ENCODE data around the gene MAML3. TPM values are rescaled to one million over a fixed set of nuclear protein-coding genes. Genes with fewer than 3 reads are reported as not detected.

The MAML3 gene
- total and polyA plus RNA-seq, 12 donors: 1.1 to 4.6 (median 2.6) TPM

DNA sequence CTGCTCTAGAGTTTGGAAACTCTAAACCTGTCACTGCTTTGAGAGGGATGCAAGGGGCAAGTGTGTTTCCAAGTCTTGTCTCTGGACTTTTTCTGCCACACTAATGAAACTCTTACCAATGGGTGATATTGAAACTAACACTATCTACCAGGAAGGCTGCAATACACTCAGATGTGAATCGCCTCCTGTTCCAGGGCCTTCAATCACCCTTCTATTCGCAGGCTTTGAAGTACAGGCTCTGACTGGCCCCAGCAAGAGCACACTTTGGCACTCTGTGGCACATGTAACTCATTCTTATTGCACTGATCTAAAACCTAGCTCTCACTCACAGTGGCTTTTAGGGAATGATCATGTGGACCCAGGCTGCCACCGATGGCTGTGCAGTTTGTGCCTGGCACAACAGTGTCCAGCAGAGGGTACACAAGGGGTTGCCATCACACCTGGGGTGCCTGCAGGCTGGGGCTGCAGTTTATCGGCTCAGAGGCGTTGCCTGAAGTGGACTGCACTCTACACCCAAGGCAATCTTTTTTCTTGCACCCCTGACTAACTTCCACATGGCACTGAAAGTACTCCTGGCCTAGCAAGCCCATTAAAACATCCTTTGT, 277.5 kb downstream of the MAML3 start:
- H3K4me1 ChIP-seq: peaks cover 0 to 21% (median 6%) of the 10 kb centered on the region in 9 donors
- intact Hi-C loops (cut with DNase I): loop anchor here in 1 of 10 donors (10.0 kb wide), 1 partner anchor 122 kb away; no protein-coding TSS in a partner anchor
- peak overlapping the region in 1 of 10 donors; percentile 3 for H3K27ac ChIP-seq
- 50 to 71% methylated on average over 5 of the region's 5 CpGs for WGBS, 2 donors
- TF ChIP-seq, protein P1, sequence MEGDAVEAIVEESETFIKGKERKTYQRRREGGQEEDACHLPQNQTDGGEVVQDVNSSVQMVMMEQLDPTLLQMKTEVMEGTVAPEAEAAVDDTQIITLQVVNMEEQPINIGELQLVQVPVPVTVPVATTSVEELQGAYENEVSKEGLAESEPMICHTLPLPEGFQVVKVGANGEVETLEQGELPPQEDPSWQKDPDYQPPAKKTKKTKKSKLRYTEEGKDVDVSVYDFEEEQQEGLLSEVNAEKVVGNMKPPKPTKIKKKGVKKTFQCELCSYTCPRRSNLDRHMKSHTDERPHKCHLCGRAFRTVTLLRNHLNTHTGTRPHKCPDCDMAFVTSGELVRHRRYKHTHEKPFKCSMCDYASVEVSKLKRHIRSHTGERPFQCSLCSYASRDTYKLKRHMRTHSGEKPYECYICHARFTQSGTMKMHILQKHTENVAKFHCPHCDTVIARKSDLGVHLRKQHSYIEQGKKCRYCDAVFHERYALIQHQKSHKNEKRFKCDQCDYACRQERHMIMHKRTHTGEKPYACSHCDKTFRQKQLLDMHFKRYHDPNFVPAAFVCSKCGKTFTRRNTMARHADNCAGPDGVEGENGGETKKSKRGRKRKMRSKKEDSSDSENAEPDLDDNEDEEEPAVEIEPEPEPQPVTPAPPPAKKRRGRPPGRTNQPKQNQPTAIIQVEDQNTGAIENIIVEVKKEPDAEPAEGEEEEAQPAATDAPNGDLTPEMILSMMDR (IDR thresholded peaks at IDR 0.05): peak in 2 of 9 donors; percentile 41 to 43
- peak; percentile 33 to 82 (median 64) for ATAC-seq
- DNase-seq: no peak
- H3K9me3 ChIP-seq: peaks cover 0 to 6% (median 0%) of the 10 kb centered on the region in 11 donors
- no peak overlapping the region for H3K4me3 ChIP-seq
- no peaks in the 10 kb centered on the region for H3K36me3 ChIP-seq
- H3K27me3 ChIP-seq: no peaks in the 10 kb centered on the region

DNA sequence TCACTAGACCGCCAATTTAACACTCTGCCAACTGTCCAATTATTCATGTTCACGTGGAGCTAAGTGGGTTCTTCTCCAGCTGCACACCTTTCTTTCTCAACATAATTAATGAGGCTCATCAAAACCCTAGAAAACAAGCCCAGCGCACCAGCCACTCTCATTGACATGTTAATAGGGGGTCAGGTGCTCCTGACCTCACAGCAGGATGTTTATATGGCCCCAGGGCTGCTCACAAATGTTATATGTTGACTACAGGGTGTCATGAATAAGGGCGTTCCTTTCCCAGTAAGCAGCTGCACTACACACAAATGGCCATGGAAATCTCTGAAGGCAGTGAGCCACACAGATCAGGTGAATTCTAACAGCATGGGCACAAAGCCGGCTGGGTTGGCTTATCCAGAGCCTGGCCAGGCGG, 278.6 kb downstream of the MAML3 start:
- TF ChIP-seq, protein P1 (IDR thresholded peaks at IDR 0.05): no peak
- Histone ChIP-seq H3K36me3 (no peaks in the 10 kb centered on the region), H3K4me1 (peaks cover 0 to 22% (median 6%) of the 10 kb centered on the region in 9 donors), H3K9me3 (peaks cover 0 to 6% (median 0%) of the 10 kb centered on the region in 11 donors), H3K4me3 (no peak overlapping the region), H3K27ac (no peak overlapping the region), H3K27me3 (no peaks in the 10 kb centered on the region)
- intact Hi-C loops (cut with DNase I): loop anchor here in 1 of 10 donors (10.0 kb wide), 1 partner anchor 121 kb away; no protein-coding TSS in a partner anchor
- DNase-seq: no peak
- ATAC-seq: no peak
- 93 to 97% methylated on average over 6 of the region's 6 CpGs for WGBS, 2 donors

DNA sequence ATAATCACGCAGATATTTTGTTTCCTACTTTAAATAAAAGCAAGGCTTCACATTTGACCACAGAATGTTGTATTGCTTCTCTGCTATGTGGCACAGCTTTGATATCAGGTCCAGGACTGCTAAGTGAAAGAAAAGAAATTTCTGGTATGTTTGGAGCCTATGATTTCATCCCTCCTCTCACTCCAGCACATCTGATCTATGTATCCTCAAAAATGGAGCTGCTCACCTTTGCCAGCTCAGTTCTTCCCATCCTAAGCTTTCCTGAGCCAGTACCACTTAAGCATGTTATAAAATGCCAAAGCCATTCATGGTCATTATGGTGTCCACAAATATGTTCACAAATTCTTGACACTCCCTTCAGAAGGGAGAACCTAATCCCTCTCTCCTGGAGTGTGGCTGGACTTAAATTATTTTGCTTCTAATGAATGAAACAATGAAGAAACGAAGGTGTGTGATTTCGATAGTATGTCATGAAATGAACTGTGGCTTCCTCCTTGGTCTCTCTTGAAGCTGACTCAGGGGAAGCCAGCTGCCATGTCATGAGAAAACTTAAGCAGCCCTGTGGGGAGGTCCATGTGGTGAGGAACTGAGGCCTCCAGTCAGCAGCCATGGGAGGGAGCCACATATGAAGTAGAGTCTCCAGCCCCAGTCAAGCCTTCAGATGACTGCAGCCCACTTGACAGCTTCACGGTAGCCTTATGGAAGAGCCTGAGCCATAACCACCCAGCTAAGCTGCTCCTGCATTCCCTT, 280.7 kb downstream of the MAML3 start:
- TF ChIP-seq, protein P1 (IDR thresholded peaks at IDR 0.05): no peak
- 93 to 96% methylated on average over 4 of the region's 4 CpGs for WGBS, 2 donors
- H3K4me1 ChIP-seq: peaks cover 0 to 22% (median 6%) of the 10 kb centered on the region in 9 donors
- no peaks in the 10 kb centered on the region for H3K27me3 ChIP-seq
- intact Hi-C loops (cut with DNase I): loop anchor here in 1 of 10 donors (10.0 kb wide), 1 partner anchor 118 kb away; no protein-coding TSS in a partner anchor
- no peak overlapping the region for H3K27ac ChIP-seq
- DNase-seq (no peak), ATAC-seq (no peak)
- H3K36me3 ChIP-seq: no peaks in the 10 kb centered on the region
- H3K4me3 ChIP-seq: no peak overlapping the region
- H3K9me3 ChIP-seq: peaks cover 0 to 6% (median 0%) of the 10 kb centered on the region in 11 donors

DNA sequence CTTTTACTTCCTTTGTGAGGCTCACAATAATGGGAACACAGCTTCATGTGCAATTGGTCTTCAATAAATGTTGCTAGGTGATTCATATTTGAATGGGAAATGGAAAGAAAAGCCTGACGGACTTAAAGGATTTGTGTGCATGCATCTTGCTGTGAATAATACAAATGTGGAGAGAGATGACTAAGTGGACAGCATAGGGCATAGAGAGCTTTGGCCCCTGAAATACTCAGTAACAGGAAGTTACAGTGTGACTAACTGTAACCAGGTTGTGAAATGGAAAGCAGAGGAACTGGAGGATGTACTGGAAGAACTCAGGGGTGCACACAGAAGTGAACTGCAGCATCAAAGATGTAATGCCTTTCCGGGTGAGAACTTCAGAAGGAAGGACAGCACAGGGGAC, 281.7 kb downstream of the MAML3 start:
- H3K36me3 ChIP-seq: no peaks in the 10 kb centered on the region
- no peaks in the 10 kb centered on the region for H3K27me3 ChIP-seq
- TF ChIP-seq, protein P1 (IDR thresholded peaks at IDR 0.05): no peak
- WGBS, 2 donors: 85 to 87% methylated on average over 2 of the region's 2 CpGs
- H3K27ac ChIP-seq: peak overlapping the region in 1 of 10 donors; percentile 6
- intact Hi-C loops (cut with DNase I): loop anchor here in 1 of 10 donors (10.0 kb wide), 1 partner anchor 117 kb away; no protein-coding TSS in a partner anchor
- ATAC-seq (peak in 3 of 8 donors; percentile 35 to 75 (median 49)), DNase-seq (no peak)
- peaks cover 0 to 22% (median 6%) of the 10 kb centered on the region in 9 donors for H3K4me1 ChIP-seq
- H3K4me3 ChIP-seq: no peak overlapping the region
- peaks cover 0 to 6% (median 0%) of the 10 kb centered on the region in 11 donors for H3K9me3 ChIP-seq

All from heart right ventricle (tissue), 16 donors.